ENCODE measurements around the gene CFAP100. TPM values are rescaled to one million over a fixed set of nuclear protein-coding genes. Genes with fewer than 3 reads are reported as not detected.
A peak's percentile ranks its signal among the peaks of the same experiment; 100 is the strongest.

The CFAP100 gene
- total RNA-seq, 1 experiment from 2014 or later = 0.64 TPM

GRCh38 chr3:126356373-126357264 is 38.1 kb upstream of the CFAP100 start:
- peak; percentile 37 for DNase-seq (ENCODE audit: low spot score)

- DNase-seq (ENCODE audit: low spot score) = peak; percentile 84
These were observed 37.2 kb upstream of the CFAP100 start, which contains the start of gene KLF15 for GRCh38 chr3:126357295-126358037. TSS of gene KLF15 (minus strand) at chr3:126357408. CDS start at chr3:126352922, 4,486 bp downstream.

DNA sequence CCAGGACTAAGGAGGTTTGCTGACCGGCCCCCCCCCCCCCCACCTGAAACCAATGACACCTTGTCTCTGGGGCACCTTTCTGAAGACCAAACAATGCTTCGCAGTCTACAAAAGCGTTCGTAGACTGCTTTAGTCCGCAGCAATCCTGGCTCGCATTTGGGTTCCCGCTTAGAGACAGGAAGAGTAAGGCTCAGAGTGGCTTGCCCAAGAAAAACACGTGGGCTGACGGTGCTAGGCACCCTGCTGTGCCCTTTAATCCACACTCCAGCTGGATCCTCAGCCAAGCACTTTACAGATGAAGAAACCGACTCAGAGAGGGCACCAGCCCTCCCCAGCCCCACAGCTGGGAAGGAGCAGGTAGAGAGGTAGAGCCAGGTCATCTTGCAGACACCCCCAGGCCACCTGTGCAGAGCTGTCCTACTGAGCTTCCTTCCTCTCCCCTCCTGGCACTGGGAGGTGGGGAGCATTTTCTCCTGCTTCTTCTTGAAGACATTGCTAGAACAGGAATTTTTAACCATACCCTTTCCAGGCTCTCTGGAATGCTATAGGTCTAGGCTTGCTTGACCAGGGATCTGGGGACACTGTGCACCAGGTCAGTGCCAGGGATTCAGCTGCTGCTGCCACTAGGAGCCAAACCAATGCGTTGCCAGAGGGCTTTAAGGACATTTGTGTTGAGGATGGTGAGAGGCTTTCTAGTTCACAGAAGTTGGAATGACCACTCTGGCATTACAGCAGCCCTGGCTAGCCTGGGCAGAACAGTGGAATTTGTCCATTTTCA is 36.5 kb upstream of the CFAP100 start:
- DNase-seq (ENCODE audit: low spot score) = no peak

- no peak for DNase-seq (ENCODE audit: low spot score)
These were observed 35.9 kb upstream of the CFAP100 start for GRCh38 chr3:126358816-126359181.

DNA sequence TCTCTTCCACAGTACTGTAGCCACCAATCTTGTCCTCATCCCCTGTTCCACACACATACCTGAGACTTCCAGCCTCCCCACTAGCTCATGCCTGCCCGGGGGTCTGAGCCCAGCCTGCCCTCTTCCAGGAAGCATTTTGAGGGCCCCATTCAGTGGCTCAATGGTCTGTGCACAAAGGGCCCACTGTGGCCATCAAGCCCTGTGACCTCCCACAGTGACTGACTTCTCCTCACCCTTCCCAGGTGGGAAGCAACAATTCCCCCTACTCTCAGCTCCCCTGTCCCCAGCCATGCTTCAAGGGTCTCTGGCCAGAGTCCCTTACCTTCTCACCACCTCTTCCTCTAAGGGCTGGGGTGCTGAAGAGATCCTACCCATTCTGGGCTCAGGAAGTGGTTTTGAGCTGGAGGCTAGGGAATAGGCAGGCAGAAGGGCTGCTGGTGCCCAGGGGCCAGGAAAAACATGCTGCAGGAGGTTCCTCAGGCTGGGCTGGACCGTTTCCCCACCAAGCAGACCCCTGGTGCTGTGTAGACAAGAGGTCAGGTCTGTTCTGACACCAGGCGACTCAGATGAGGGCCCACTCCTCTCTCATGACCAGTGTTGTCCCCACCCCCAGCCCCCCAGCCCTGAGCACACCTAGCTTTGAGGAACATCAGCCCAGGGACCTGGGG is 34.5 kb upstream of the CFAP100 start:
- no peak for DNase-seq (ENCODE audit: low spot score)

- no peak for DNase-seq (ENCODE audit: low spot score)
These were observed 34.0 kb upstream of the CFAP100 start for GRCh38 chr3:126360714-126361060.

DNA sequence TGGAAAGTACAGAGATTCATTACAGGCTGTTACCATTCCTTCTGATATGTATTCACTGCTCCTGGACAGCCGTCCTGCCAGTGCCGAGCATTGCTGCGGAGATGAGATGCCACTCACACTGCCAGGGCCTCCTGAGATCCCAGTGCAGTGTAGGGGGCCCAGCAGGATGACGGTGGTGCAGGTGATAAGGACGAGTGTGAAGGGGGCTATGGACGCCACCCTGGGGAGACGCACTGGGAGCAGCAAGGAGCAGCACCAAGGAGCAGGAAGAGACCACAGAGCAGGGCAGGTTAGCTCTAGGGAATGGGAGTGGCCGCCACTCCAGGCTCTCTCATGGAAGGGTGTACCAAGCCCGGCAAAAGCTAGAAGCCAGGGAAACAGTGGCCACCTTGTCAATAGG is 33.5 kb upstream of the CFAP100 start:
- DNase-seq (ENCODE audit: low spot score) = no peak

DNA sequence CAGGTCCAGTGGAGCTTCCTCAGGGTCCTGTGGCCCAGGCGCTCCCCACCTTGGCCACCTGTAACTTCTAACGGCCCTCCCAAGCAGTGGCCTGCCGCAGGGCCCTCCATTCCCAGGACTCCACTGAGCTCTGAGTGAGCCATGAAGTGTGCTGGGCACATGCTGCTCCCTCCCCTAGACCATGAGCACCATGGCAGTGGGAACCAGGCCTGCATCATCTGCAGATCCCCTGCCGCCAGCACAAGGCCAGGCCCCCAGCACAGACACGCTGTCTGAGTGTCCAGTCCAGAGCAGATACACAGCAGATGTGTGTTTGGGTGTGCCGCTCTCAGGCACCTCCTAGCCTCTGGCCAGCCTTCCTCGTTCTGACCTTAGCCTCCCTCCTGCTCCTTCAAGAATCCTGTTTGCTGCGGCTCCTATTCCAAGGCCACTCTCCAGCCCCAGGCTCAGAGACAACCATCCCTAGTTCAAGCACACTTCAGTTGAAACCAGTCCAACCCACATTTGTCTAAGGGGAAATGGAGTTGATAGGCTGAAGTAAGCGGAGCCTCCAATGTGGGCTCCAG is 30.5 kb upstream of the CFAP100 start:
- no peak for DNase-seq (ENCODE audit: low spot score)

DNA sequence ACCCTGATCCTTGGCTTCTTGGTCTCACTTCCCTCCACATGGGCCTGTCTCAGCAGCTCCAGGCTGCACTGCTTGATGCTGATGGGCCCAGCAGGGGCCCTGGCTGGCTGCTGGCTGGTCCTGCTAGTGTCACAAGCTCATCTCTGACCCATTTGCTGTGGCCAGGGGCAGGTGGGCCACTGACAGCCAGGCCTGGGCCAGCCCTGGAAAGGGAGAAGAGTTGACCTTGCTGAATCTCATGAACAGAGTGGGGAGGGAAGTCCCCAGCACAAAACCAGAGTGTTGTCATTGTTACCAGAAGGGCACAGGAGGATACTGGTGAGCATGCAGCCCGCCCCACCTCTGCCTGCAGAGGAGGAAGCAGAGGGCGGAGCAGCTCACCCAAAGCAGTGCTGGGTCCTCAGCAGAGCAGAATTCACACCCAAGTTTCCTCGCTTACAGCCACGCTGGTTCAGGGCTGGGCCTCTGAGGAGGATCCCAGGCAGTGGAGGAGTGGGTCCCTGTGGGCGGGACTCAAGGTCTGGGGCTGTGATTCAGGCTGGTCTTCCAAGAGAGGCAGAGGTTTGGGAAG is 29.9 kb upstream of the CFAP100 start:
- DNase-seq (ENCODE audit: low spot score) = no peak

GRCh38 chr3:126365351-126366277 is 29.1 kb upstream of the CFAP100 start:
- DNase-seq (ENCODE audit: low spot score) = no peak

DNA sequence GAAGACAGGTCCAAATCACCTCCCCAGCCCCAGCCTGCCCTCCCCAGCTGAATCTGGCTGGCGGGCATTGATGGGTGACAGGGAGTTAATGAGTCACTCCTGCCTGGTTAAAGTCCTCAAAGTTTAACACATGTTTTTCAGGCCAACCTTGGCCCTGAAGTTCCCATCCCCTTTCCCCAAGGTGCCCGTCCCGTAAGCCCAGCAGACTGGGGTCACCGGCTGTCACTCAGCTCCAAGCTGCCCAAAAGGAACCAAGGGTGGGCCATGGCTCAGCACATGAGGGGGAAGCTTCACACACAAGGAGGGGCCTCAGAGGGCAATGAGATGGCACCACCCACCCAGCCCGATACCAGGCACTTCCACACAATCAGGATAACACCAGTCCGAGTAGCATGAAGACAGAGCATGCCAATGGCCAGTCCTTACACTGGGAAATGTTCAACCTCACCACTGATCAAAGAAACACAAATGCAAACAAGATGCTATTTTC is 27.3 kb upstream of the CFAP100 start:
- no peak for DNase-seq (ENCODE audit: low spot score)

GRCh38 chr3:126369490-126369889 is 25.2 kb upstream of the CFAP100 start:
- DNase-seq (ENCODE audit: low spot score) = no peak

GRCh38 chr3:126370055-126370454 is 24.7 kb upstream of the CFAP100 start:
- no peak for DNase-seq (ENCODE audit: low spot score)

DNA sequence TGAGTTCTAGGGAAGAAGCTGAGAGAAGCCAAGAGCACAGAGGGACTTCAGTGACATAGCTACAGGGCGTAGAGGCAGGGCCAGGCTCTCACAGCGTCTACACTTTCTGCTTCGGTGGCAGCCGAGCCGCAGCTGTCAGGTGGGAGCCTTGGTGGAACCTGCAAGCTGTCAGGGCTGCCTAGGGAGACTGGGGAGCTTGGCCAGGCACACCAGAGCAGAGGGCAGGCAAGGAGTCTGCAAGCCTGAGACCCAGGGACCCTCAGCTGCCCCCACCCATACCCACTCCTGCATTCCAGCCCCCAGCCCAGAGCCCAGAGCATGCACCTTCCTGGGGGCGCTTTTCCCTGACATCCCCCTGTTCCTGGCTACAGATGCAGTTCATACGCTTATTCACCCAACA is 24.1 kb upstream of the CFAP100 start:
- DNase-seq (ENCODE audit: low spot score) = no peak

DNA sequence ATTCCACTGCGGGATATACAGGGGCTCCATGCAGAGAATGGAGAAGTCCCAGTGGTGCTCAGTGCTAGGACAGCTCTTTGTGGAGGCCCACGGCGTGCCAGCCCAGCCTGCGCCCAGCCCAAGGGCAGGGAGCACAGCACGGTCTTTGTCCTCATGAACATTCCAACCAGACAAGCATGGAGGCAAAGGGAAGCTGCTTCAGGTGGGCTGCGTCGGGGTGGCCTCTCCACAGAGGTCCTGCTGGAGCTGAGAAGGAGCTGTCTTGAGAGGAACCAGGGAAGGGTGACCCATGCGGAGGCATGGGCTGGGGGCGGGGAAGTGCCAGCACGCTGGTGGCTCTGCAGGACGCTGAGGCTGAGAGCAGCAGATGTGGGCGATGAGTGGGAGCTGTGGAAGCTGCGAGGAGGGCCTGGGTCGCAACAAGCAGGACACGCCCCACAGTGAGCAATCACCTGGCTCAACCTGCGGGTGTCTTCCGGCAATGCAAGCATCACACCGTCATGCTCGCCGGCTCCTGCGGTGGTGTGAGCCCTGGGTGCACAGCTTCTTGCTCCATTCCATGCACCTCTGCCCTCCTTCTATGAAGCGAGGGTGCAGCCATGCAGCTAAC is 23.5 kb upstream of the CFAP100 start:
- DNase-seq (ENCODE audit: low spot score) = no peak

GRCh38 chr3:126372413-126373145 is 22.1 kb upstream of the CFAP100 start:
- no peak for DNase-seq (ENCODE audit: low spot score)

DNA sequence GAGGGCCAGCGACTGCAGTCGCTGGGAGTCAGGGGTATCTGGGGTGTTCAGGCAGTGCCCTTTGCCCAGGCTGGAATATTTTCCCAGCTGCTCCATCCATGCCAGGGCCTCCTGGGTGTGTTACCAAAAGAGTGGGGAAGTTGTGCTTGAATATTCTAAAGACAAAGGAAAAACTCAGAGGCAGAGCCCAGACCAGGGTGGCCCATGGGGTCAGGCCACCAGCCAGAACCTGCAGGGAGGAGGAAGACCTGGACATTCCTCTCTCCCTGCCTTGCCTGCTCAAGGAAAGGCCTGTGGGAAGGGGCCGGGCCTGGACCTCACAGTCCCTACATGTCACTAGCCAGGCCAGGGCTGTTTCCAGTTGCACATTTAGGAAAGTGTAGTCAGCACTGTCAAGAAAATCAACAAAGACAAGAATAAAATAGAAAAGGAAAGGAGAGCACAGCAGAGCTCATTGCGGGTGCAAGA is 21.5 kb upstream of the CFAP100 start:
- no peak for DNase-seq (ENCODE audit: low spot score)

Measured in HT-29 (cell line).